HepG2 (cell line): Measurements from ENCODE around the gene ME3. TPM values are rescaled to one million over a fixed set of nuclear protein-coding genes. Genes with fewer than 3 reads are reported as not detected.
A peak's percentile ranks its signal among the peaks of the same experiment; 100 is the strongest.

Experiments
- ADNP ChIP-seq: sonication (generic); formaldehyde crosslinking; IDR thresholded peaks from 2 replicates; pipeline ENCODE4 v1.4.0; 2020; ENCODE audit warnings: missing genetic modification reagents
- FIP1L1 ChIP-seq: fragments of 200-400 bp; formaldehyde crosslinking; IDR thresholded peaks from 2 replicates; pipeline ENCODE4 v1.6.1; 2018; ENCODE audit warnings: low read depth, mild to moderate bottlenecking, low read length, moderate library complexity, borderline replicate concordance; ENCODE audit not compliant: insufficient read depth
- HNRNPH1 ChIP-seq: fragments of 200-400 bp; formaldehyde crosslinking; optimal IDR thresholded peaks from 2 replicates; pipeline ENCODE3; 2017; ENCODE audit warnings: mild to moderate bottlenecking, low read depth, low read length
- MIER3 ChIP-seq: IDR thresholded peaks from 2 replicates; pipeline ENCODE4 v1.6.1; 2016; ENCODE audit warnings: missing compliant biosample characterization, borderline replicate concordance
- MTA3 ChIP-seq: sonication (generic); formaldehyde crosslinking; IDR thresholded peaks from 2 replicates; pipeline ENCODE4 v1.4.0; 2020; ENCODE audit warnings: missing genetic modification reagents
- NFE2L2 ChIP-seq: fragments of 150-350 bp; IDR thresholded peaks from 2 replicates; pipeline ENCODE4 v1.6.1; 2014; ENCODE audit warnings: low read length
- NR2F1 ChIP-seq, 2 experiments: fragments of 450-650 bp in 1 of 2; formaldehyde crosslinking in 1 of 2; IDR thresholded peaks; 2 replicates each; pipeline versions ENCODE4 v1.5.0 to v1.6.1; 2016 to 2020; ENCODE audit warnings: mild to moderate bottlenecking in 1 of 2, missing compliant biosample characterization in 1 of 2, missing genetic modification reagents in 1 of 2, moderate library complexity in 1 of 2
- PRDM10 ChIP-seq: sonication (generic); formaldehyde crosslinking; IDR thresholded peaks from 2 replicates; pipeline ENCODE4 v1.4.0; 2020; ENCODE audit warnings: low read depth, missing genetic modification reagents
- SRSF1 ChIP-seq: fragments of 200-400 bp; formaldehyde crosslinking; optimal IDR thresholded peaks from 2 replicates; pipeline ENCODE3; 2017; ENCODE audit warnings: mild to moderate bottlenecking, low read depth, low read length, moderate library complexity
- TCF7 ChIP-seq: sonication (generic); IDR thresholded peaks from 2 replicates; pipeline ENCODE4 v1.6.1; 2016; ENCODE audit warnings: antibody characterized with exemption, low read depth
- XRCC5 ChIP-seq: fragments of 200-400 bp; formaldehyde crosslinking; optimal IDR thresholded peaks from 2 replicates; pipeline ENCODE3; 2017; ENCODE audit warnings: mild to moderate bottlenecking, low read length
- ZFP36L2 ChIP-seq: sonication (generic); formaldehyde crosslinking; IDR thresholded peaks from 2 replicates; pipeline ENCODE4 v1.4.0; 2020; ENCODE audit warnings: missing genetic modification reagents
- ZNF318 ChIP-seq: sonication (generic); formaldehyde crosslinking; IDR thresholded peaks from 2 replicates; pipeline ENCODE4 v1.4.0; 2020; ENCODE audit warnings: mild to moderate bottlenecking, missing genetic modification reagents
- ZNF451 ChIP-seq: sonication (generic); formaldehyde crosslinking; IDR thresholded peaks from 2 replicates; pipeline ENCODE4 v1.5.0; 2020; ENCODE audit warnings: mild to moderate bottlenecking, missing genetic modification reagents
- ZNF501 ChIP-seq: sonication (generic); formaldehyde crosslinking; IDR thresholded peaks from 2 replicates; pipeline ENCODE4 v1.5.1; 2020; ENCODE audit warnings: mild to moderate bottlenecking, moderate library complexity, missing genetic modification reagents
- ZNF503 ChIP-seq: sonication (generic); formaldehyde crosslinking; IDR thresholded peaks from 2 replicates; pipeline ENCODE4 v1.4.0; 2020; ENCODE audit warnings: missing genetic modification reagents
- polyA plus RNA-seq, 8 experiments: library from polyadenylated mRNA; depleted of rRNA in 3 of 8; stranded (reverse) in 7 of 8; unstranded in 1 of 8; fragments of >200 nt; fragmentation: Illumina TruSeq in 4 of 8; extraction: Trizol in 4 of 8; gene quantifications; 2 replicates each; pipeline versions ENCODE4 v1.2.1 to v1.2.3, GENCODE V29; 2011 to 2016; ENCODE audit warnings: low read depth in 4 of 8, missing spikeins in 1 of 8, mixed read lengths in 1 of 8; ENCODE audit not compliant: insufficient read depth in 1 of 8
- total RNA-seq, 5 experiments: library from RNA; depleted of rRNA; stranded (reverse); fragments of >200 nt; fragmentation: Illumina TruSeq; extraction: Trizol; gene quantifications; 2 replicates each; pipeline ENCODE4 v1.2.3, GENCODE V29; 2016; ENCODE audit warnings: low read depth in 1 of 5

Gene ME3
- total and polyA plus RNA-seq, 2 of the 13 experiments (the other 11 are each of a cell fraction or from before 2014, with no cell fraction given): not detected

GRCh38 chr11:86476109-86476861 lies 196.1 kb downstream of the ME3 start (continued):
- TF ChIP-seq MIER3 (CRISPR knock-in tag) (no peak), NR2F1 (CRISPR knock-in tag; IDR thresholded peaks at IDR 0.05) (0 out of 4 replicates have a peak, but pooled peaks of 1 of the 2 experiments have one; percentile 22), FIP1L1 (no peak), ZNF451 (CRISPR knock-in tag) (no peak), ZNF318 (no peak), HNRNPH1 (no peak), NFE2L2 (no peak), MTA3 (CRISPR knock-in tag) (no peak), SRSF1 (no peak), TCF7 (peak; percentile 38; the same call in 1 of the 2 replicates), ZFP36L2 (no peak), PRDM10 (no peak), ZNF501 (no peak), ZNF503 (CRISPR knock-in tag) (no peak), XRCC5 (peak; percentile 56), ADNP (no peak)
